GM21717 (cell line): Measurements from ENCODE around the gene B4GALT1.
A peak's percentile ranks its signal among the peaks of the same experiment; 100 is the strongest.

ENCODE experiments used
- ATAC-seq: cut with Tn5 transposase; IDR thresholded peaks from one replicate; pipeline ENCODE4 v1.9.1; 2021; ENCODE audit warnings: mild to moderate bottlenecking, moderate library complexity; ENCODE audit not compliant: unreplicated experiment

The B4GALT1 gene

DNA sequence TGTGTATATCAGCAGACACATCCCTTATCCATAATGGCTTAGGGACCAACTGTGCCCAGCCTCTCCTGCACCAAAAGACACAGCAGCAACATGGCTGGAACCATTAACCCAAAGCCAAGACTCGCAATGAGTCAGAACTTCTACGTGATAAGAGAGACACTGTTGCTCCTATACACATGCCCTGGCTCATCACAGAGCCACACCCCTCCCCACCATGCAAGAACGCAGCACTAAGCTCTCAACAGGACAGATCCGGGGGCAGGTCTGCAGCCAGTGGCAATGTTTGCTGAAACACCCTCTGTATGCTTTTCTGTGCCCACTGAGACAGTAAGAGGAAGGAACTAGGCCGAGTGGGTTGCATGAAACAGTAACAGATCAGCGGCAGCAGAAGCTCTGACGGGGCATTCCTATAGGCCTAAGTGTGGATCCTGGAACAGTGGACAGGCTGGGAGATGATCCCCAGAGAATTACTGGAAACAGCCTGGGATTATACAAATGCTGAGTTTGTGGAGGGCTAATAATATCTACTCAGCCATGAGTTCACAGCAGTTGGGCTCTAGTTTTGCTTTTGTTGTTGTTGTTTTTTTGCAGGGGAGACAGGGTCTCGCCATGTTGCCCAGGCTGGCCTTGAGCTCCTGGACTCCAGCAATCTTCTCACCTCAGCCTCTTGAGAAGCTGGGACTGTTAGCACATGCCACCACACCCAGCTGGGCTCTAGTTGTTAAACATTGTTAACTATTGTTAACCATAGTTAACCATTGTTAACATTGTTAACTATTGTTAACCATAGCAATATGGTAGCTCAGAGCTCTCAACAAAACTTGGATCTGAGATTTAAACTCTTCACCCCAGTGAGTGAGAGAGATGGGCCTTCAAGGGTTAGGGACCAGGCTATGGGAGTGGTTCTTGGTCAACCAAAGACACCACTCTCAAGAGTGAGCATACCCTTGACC lies 41.0 kb downstream of the B4GALT1 start:
- ATAC-seq = no peak

DNA sequence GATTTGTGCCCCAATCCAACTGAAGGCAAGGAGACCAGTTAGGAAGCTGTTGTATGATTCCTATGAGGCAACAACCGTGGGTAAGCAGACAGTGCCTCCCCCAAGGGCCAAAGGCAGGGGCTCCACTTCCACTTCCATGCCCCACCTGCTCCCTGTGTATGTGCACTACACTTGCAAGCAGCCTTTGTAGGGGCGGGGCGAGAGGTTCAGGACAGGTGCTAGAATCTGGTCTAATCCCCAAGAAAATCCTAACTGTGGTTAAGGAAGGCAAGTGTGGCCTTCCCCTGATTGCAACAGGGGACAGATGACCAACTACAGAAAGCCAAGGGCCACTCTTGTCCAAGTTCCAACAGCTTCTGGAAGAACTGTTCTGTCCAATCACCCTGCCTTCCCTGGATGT lies 41.7 kb downstream of the B4GALT1 start:
- no peak for ATAC-seq

- ATAC-seq = peak; percentile 48
Measured at GRCh38 chr9:33124751-33125381, 42.3 kb downstream of the B4GALT1 start.

DNA sequence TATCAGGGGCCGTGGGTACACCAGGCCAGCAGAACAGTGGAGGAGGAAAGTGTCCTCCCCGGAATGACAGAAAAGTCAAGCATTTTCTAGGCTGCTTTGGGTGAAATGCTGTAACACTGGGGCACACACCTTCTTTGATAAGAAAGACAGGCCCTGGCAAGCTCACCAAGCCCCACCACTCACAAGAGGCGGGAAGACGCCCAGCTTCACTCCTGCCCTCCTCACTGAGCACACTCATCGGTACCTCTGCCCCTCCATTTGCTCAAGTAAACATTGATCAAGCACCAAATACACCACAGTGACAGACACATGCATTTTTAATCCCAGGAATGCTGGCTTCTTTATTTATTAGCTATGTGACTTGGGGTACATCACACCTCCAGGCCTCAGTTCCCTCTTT lies 43.1 kb downstream of the B4GALT1 start:
- no peak for ATAC-seq

DNA sequence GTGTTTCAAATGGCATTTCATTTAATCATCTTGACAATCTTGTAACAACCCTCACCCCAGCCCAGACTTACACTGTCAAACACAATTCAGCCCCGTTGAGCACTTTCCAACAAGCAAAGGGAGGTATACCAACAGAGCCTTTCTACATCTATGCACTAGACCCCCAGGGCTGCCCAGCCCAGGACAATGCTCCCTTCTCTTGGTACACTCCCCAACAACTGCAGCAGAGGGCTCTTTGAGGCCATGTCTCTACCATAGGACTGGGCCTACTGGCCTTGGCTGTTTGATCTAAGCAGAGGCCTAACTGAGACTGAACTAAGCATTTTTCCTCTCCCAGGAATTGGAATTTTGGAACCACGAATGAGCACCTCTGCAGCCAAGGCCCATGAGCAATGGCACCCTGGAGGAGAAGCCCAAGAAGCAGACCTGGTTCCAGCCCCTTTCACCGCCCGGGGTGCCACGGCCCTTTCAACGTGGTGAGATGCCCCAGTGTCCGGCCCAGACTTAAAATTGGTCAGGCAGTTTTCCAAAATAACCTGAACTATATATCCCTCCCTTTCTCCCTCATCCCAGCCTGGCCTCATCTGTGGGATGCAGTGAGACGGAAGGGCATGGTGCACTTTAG lies 43.6 kb downstream of the B4GALT1 start:
- ATAC-seq = no peak

DNA sequence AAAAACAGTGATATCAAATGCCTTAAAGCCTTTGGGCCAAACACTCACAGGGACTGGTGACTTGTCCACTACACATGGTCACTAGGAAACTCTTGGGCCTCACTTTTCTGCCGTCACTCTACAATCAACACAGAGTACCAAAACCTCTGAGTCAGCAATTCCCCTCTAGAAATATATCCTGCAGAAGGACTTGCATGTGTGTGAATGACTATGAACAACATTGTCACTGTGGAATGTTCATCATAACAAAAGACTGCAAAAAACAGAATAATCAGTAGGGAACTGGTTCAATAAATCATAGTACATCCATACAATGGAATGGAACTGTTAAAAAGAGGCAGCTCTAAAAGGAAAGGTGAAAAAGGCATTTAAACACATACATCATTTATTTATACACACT lies 46.5 kb downstream of the B4GALT1 start:
- no peak for ATAC-seq

- ATAC-seq = no peak
Measured at GRCh38 chr9:33117796-33118195, 49.3 kb downstream of the B4GALT1 start.

DNA sequence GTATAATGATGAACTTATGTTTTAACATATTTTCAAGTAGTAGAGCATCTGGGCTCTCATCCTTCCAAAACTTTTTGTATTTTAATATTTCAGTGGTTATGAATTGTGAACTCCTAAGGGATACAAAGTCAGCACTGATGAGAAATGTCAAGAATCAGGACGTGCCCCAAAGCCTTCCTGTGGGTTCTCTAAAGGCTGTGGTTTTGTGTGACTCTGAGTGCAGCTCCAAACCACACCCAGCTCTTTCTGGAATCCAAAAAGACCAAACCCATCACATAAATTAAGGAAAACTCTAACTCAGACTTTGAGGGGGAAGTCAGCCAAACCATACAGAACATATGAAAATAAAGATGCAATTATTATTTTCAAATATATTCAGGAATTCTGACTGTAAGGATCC lies 49.8 kb downstream of the B4GALT1 start:
- no peak for ATAC-seq

DNA sequence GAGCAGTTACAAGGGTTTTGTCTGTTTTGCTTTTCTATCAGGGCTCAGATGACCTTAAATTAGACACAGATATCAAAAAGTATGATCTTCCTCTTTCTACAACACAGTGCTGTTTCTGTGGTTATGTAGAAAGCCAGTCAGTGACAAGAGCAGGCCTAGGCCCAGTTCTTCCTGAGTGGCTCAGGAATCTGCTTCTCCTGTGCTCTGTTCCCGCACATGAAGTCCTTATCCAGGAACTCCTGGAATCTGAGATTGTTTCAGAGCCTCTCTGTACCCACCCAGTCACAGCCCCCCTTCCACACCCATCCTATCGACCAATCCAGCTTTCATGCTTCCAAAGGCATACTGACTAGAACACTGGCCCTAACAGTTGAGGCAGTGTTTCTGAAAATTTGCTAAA lies 50.3 kb downstream of the B4GALT1 start:
- ATAC-seq = peak; percentile 51

- ATAC-seq = no peak
Measured at GRCh38 chr9:33114746-33115145, 52.4 kb downstream of the B4GALT1 start.

DNA sequence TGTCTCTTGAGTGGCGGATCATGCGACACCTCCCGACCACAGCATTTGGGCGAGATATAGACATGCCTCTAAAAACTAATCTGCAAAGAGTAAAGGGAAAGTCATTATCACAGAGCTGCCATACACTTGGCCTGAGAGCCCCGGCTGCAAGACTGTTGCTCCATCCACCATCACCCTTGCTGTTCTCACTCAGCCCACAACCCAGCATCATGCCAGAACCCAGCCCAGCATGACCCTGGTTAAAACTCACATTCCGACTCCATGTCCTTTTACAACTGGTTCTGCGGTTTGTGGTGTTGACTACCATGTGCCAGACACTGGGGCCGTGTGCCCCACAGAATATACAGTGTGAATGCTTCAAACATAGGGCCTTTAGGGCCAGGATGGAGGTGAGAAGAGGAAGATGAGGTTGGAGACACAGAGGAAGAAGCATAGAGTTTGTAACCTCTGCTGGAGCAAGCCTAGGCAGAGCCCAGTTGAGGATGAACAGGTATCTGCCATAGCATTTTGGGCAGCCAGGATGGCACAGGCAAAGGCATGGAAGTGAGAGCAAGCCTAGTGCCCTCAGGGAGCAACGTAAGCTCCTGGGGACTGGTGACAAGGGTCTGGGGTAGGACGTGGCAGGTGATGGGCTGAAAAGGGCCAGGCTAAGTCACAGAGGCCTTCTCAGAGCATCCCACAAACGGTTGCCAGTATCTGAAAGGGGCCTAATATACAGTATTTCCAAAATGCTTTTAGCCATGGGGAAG lies 53.2 kb downstream of the B4GALT1 start:
- ATAC-seq = no peak

DNA sequence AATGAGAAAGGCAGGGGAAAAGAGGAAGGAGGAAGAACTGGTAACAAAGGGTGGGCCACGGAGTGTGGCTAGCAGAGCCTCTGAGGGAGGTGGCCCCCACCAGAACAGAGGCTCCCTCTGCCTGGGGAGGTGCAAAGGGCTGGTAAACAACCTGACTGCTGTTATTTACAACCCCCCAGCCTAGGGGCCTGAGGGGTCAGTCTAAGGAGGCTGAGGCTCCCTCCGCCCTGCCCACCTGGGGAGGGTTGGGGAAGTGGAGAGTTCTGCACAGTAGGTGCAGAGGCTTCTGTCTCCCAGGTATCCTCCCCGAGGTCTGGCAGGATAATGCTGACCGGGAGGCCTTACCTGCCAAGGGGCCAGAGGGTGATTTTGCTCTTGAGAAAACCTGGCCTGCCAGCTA lies 55.0 kb downstream of the B4GALT1 start:
- ATAC-seq = no peak

DNA sequence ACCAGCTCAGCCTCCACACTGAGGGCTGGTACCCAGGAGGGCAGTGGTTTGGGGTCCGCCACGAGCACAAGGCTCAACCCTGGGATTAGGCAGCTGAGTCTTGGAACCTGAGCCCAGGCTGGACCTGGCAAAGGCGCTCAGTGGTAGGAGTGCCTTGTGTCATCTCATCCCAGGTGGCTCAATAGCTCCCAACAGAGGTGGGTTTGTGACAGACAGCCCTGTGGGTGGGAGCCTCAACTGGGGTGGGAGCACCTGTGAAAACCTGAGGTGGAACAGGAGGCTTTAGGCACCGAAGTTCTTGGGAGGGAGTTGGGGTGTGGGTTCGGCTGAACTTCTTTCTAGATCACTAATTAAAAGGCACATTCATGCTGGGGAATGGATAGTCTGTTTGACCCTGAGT lies 55.5 kb downstream of the B4GALT1 start:
- no peak for ATAC-seq

DNA sequence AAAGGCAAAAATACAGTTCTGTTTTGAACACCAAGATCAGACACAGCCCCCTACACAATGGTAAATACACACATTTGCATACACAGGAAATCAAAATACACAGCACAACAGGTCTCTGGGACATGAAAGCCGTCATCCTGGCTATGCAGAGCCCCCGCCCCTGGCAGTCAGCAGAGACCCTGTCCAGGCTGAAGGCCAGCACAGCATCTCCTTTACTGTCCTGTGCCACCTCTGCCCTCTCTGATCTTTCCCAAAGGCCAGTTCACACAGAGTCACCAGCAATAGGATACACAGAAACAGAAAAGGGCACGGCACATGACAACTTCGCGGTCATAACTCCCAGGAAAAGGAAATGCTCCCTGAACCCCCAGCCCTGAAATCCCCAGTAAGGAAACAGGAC lies 56.5 kb downstream of the B4GALT1 start:
- no peak for ATAC-seq

DNA sequence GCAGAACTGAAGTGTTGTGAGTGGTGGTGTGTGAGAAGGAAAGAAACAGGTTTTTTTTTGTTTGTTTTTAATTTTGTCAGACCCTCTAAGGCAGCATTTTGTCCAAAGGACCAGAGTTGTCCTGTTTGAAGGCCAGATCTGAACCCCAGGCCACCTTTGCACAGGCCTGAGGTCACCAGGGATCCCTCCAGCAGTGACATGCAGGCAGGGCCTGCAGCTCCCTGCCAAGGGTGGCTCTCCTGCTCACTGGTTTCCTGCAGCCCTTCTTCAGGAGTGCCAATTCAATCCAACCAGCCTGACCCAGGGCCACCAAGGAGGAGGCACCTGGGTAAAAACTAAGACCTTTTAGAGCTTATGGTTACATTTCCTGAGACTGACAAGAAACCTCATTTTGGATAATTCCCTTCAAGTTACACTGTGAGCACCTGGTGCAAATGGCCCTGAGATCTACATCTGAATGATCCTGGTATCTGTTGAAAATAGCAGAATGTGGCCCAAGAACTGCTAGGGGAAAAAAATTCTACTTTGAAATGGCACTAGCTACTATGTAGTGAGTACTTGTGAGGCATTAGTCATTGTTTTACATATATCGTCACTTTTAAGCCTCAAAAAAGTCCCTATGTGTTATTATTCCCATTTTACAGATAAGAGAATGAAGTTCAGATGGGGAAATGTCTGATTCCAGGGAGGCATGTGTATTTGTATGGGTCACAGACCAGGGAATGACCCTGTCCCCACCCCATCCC lies 57.1 kb downstream of the B4GALT1 start:
- no peak for ATAC-seq

DNA sequence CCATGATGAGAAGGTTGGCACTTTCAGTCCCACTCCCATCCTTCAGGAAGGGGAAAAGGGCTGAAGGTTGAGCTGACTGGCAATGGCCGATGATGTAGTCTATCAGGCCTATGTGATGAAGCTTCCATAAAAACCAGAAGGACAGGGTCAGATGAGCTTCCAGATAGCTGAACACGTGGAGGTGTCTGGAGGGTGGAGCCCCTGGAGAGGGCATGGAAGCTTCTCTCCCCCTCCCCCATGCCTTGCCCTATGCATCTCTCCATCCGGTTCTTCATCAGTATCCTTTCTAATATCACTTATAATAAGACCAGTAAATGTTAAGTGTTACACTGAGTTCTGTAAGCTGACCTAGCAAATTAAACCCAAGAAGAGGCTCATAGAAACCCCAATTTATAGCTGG lies 58.0 kb downstream of the B4GALT1 start:
- ATAC-seq = no peak

DNA sequence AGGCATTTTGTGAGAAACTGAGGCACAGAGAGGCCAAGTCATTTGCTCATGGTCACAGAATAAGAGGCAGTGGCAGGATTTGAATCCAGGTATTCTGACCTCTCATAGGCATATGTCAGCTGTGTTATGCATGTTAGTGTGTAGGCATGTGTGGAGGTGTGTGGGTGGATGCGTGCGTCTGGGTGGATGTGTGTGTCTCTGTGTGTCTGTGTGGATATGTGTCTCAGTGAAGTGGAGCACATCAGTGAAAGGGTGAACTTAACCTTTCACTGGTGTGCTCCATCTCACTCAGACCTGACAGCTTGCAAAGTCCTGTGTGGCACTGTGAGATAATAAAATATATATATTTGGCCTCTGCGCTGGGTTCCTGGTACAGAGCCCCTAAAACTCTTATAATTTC lies 58.7 kb downstream of the B4GALT1 start:
- ATAC-seq = no peak

- ATAC-seq = no peak
Measured at GRCh38 chr9:33107762-33108161, 59.4 kb downstream of the B4GALT1 start.

DNA sequence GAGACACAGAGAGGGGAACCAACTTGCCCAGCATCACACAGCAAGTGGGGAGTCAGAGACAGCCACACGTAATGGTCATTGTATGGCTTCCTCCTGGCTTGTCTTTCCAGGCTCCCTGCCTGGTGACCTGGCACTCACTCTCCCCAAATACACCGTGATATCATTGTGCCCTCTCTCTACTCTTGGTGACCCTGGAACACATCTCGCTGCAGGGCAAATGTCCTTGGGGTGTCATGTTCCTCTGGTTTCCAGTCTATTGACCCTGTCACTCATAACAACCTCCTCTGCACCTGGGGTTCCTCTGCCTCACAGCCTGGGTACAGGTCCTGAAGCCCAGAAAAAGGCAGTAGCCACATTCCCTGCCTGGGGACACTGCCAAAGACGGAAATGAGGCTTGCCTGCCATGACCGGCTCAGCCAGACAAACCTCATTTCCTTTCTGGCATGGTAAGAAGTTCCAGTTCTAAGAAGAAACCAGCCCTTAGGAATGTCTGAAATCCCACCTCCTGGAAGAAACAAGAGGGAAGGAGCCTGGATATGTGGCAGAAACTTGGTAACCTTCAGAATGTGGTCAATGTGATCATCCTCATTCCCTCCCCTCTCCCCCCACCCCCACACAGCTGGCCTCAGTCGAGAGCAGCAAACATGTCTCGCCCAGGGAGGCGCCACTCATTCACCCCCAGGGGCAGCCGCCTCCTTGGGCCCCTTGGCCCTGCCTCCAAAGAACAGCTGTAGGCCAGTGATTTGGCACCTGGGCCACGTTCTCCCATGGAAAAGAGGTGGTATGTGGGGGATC lies 60.1 kb downstream of the B4GALT1 start:
- ATAC-seq = no peak

- ATAC-seq = no peak
Measured at GRCh38 chr9:33106372-33106771, 60.8 kb downstream of the B4GALT1 start.
